Left ventricle myocardium inferior (tissue), 1 donor: ENCODE measurements around the gene UBTD1. TPM values are rescaled to one million over a fixed set of nuclear protein-coding genes. Genes with fewer than 3 reads are reported as not detected.
"Not testable (repeated sequence)": the region's sequence is repeated elsewhere in the genome, so short reads cannot be mapped to it uniquely, and the experiment has no call there.

Source experiments
- DNase-seq: peaks from one replicate; pipeline ENCODE4 v3.0.0-alpha.2; 2020
- H3K27ac ChIP-seq: fragments of 200-600 bp; replicated peaks from 2 replicates; pipeline ENCODE4 v1.8.0; 2021
- H3K27me3 ChIP-seq: fragments of 200-600 bp; 2 replicates; pipeline ENCODE4 v1.8.0; 2021; ENCODE audit warnings: low read depth
- H3K36me3 ChIP-seq: fragments of 200-600 bp; 2 replicates; pipeline ENCODE4 v1.8.0; 2021
- H3K4me1 ChIP-seq: fragments of 200-600 bp; 2 replicates; pipeline ENCODE4 v1.8.0; 2021
- H3K4me3 ChIP-seq: fragments of 200-600 bp; 2 replicates; pipeline ENCODE4 v1.8.0; 2021; ENCODE audit warnings: mild to moderate bottlenecking, moderate library complexity
- H3K9me3 ChIP-seq: fragments of 200-600 bp; replicated peaks from 2 replicates; pipeline ENCODE4 v1.8.0; 2021
- intact Hi-C: fragments of 100-400 bp; cut with micrococcal nuclease; formaldehyde crosslinking; loops from one replicate; pipeline ENCODE4 v1.11.0; 2022
- total RNA-seq: library from RNA; stranded (reverse); fragmentation: NEBNext Ultra II Directional; extraction: Animal tissue kit (Norgen Biotek cat#: 25700); gene quantifications from one replicate; pipeline ENCODE4 v1.2.1, GENCODE V29; 2021
- TF ChIP-seq, protein P1 (sequence below): fragments of 200-600 bp; IDR thresholded peaks from 2 replicates; pipeline ENCODE4 v1.8.0; 2021; ENCODE audit warnings: antibody characterized with exemption, mild to moderate bottlenecking, borderline replicate concordance
- donor health status: DM: no; HTN: yes; CAD: no; lungs with severe emphysema.

The UBTD1 gene
- total RNA-seq, 1 donor from 2014 or later, result 17.1 TPM

DNA sequence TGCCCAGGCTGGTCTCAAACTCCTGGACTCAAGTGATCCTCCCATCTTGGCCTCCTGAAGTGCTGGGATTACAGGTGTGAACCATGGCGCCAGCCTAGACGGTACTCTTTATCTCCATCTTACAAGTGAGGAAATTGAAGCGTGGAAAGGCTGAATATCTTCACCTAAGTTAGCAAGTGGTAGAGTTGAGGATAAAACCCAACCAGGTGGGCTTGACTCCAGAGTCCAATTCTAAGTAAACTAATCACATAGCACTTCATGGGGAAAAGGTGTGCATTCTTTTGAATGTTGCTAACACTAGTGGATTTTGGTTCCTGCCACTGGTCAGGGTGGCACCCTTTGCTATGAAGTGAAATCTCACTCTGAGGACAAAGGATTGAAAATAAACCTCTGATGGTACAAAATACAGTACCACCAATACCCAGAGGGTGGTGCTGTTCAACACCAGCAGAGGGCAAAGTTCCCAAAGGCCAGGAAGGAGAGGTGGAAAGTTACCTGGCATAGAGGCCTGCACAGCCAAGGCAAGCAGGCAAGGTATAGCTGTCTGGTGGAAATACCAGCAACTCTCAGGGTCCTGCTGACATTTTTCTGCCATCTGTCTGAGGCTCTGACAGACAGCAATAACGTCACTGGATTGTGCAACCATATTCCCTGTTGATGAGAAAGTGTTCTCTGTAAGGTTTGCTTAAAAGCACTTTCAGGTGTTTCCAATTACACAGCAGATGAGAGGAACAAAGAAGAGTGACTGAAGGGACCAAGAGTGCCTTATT is 35.2 kb upstream of the UBTD1 start:
- Histone ChIP-seq H3K27ac (peak overlapping the region; percentile 34), H3K4me1 (peaks cover 25% of the 10 kb centered on the region), H3K36me3 (peaks cover 94% of the 10 kb centered on the region), H3K4me3 (no peak overlapping the region), H3K27me3 (no peaks in the 10 kb centered on the region), H3K9me3 (no peaks in the 10 kb centered on the region)
- TF ChIP-seq, protein P1, sequence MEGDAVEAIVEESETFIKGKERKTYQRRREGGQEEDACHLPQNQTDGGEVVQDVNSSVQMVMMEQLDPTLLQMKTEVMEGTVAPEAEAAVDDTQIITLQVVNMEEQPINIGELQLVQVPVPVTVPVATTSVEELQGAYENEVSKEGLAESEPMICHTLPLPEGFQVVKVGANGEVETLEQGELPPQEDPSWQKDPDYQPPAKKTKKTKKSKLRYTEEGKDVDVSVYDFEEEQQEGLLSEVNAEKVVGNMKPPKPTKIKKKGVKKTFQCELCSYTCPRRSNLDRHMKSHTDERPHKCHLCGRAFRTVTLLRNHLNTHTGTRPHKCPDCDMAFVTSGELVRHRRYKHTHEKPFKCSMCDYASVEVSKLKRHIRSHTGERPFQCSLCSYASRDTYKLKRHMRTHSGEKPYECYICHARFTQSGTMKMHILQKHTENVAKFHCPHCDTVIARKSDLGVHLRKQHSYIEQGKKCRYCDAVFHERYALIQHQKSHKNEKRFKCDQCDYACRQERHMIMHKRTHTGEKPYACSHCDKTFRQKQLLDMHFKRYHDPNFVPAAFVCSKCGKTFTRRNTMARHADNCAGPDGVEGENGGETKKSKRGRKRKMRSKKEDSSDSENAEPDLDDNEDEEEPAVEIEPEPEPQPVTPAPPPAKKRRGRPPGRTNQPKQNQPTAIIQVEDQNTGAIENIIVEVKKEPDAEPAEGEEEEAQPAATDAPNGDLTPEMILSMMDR, result peak; percentile 88
- intact Hi-C loops, result no loop called here
- no peak for DNase-seq

DNA sequence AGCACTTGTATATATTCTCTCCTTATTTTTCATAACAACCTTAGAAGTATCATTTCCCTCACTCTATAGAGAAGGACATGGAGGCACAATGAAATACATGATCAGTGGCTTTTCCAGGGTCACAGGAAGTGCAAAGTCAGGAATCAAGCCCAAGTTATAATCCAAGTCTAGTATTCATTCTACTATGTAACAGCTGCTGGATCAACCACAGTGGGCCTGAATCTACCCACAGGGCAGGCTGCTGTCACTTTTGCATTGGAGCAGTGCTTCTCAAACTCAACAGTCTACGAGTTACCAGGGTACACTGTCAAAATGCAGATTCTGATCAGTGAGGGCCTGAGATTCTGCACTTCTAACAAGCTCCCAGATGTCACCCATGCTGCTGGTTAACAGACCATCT is 34.5 kb upstream of the UBTD1 start:
- DNase-seq, result no peak
- peaks cover 94% of the 10 kb centered on the region for H3K36me3 ChIP-seq
- no peaks in the 10 kb centered on the region for H3K27me3 ChIP-seq
- H3K4me3 ChIP-seq, result no peak overlapping the region
- peaks cover 30% of the 10 kb centered on the region for H3K4me1 ChIP-seq
- intact Hi-C loops, result no loop called here
- TF ChIP-seq, protein P1, result no peak
- H3K9me3 ChIP-seq, result no peaks in the 10 kb centered on the region
- H3K27ac ChIP-seq, result peak overlapping the region; percentile 34

DNA sequence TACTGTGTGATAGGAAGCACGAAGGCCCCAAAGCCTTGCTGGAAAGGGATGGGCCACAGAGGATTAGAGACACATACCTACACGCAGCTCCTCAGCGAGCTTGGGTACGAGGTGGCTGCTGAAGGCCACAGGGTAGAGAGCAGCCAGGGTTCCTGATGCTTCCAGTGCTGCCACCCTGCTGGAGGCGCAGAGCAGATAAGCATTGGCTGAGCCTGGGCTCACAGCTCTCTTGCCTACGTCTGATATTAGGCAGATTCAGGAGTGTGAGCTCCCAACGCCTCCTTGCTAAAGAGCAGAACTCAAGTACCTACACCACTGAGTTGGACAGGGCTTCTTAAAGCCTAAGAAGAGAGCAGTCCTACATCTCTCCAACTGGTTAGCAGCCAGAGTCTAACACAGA is 32.7 kb upstream of the UBTD1 start:
- Histone ChIP-seq H3K36me3 (peaks cover 94% of the 10 kb centered on the region), H3K27ac (peak overlapping the region; percentile 27), H3K4me3 (no peak overlapping the region), H3K27me3 (no peaks in the 10 kb centered on the region), H3K9me3 (no peaks in the 10 kb centered on the region), H3K4me1 (peaks cover 38% of the 10 kb centered on the region)
- DNase-seq, result no peak
- TF ChIP-seq, protein P1, result no peak
- intact Hi-C loops, result loop anchor here (5.0 kb wide), 1 partner anchor 86 kb away; no protein-coding TSS in a partner anchor

DNA sequence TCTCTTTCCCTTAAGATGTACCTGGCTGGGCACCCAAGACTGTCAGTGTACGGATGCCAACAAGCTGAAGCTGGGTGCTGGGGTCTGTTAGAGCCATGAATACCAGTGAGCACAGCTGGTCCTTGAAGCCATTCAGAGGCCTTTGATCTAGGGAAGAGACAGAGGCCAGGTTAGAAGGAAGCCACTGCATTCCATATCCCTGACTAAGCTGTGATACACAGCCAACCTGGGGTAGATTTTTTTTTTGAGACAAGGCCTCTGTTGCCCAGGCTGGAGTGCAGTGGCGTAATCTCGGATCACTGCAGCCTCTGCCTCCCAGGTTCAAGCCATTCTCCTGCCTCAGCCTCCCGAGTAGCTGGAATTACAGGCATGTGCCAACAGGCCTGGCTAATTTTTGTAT is 32.0 kb upstream of the UBTD1 start:
- intact Hi-C loops, result loop anchor here (5.0 kb wide), 1 partner anchor 86 kb away; no protein-coding TSS in a partner anchor
- TF ChIP-seq, protein P1, result no peak

DNA sequence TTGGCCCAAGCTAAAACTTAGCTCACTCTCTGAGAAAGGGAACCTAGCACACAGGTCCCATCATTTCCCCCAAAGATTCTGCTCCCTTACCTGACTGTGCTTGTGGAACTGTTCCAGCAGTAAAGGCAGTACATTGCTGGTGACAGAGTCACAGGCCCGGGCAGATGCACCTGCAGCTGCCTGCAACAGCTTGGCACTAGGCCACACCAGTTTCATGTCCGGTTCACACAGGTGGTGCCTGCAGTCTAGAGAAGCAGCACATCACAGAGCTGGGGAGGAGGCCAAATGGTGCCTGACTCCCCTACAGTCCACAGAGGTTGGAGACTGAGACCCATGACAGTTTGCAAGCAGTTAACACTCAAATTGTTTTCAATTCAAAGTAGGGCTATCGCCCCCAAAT is 30.6 kb upstream of the UBTD1 start:
- no peak for DNase-seq
- H3K9me3 ChIP-seq, result no peaks in the 10 kb centered on the region
- H3K27me3 ChIP-seq, result no peaks in the 10 kb centered on the region
- peak overlapping the region; percentile 51 for H3K27ac ChIP-seq
- no peak overlapping the region for H3K4me3 ChIP-seq
- intact Hi-C loops, result loop anchor here (5.0 kb wide), 1 partner anchor 84 kb away; no protein-coding TSS in a partner anchor
- peaks cover 38% of the 10 kb centered on the region for H3K4me1 ChIP-seq
- H3K36me3 ChIP-seq, result peaks cover 93% of the 10 kb centered on the region
- TF ChIP-seq, protein P1, result no peak

More for the DNA sequence above, 32.0 kb upstream of the UBTD1 start:
- Histone ChIP-seq H3K36me3 (peaks cover 93% of the 10 kb centered on the region), H3K27me3 (no peaks in the 10 kb centered on the region), H3K4me3 (no peak overlapping the region), H3K27ac (peak overlapping the region; percentile 27), H3K9me3 (no peaks in the 10 kb centered on the region), H3K4me1 (peaks cover 38% of the 10 kb centered on the region)
- DNase-seq, result no peak

GRCh38 chr10:97468781-97469180 is 29.9 kb upstream of the UBTD1 start:
- H3K36me3 ChIP-seq, result peaks cover 93% of the 10 kb centered on the region
- intact Hi-C loops, result loop anchor here (5.0 kb wide), 1 partner anchor 84 kb away; no protein-coding TSS in a partner anchor
- H3K27ac ChIP-seq, result peak overlapping the region; percentile 51
- not testable (repeated sequence) for H3K4me3 ChIP-seq, DNase-seq, H3K9me3 ChIP-seq, H3K27me3 ChIP-seq
- peaks cover 32% of the 10 kb centered on the region for H3K4me1 ChIP-seq
